DND-41 (cell line): ENCODE results near the gene PPP1R16B.

Experiments used
- ATAC-seq: fragments of 200-7000 bp; cut with Tn5 transposase; 3 replicates; pipeline ENCODE4 v1.9.1; 2021; ENCODE audit warnings: low read depth; ENCODE audit not compliant: insufficient read depth
- DNase-seq: peaks from one replicate; pipeline ENCODE4 v3.0.0-alpha.2; 2020
- H2AFZ ChIP-seq: 2 replicates; pipeline ENCODE4 v1.6.0; 2012; ENCODE audit warnings: low read depth, low read length
- H3K27ac ChIP-seq: 2 replicates; pipeline ENCODE4 v1.5.1; 2012; ENCODE audit warnings: low read length, inconsistent platforms
- H3K27me3 ChIP-seq: fragments of 200-600 bp; sonication (generic); 2 replicates; pipeline ENCODE4 v1.6.0; 2012; ENCODE audit warnings: low read length, mild to moderate bottlenecking, inconsistent platforms; ENCODE audit not compliant: insufficient read depth, poor library complexity
- H3K36me3 ChIP-seq: 2 replicates; pipeline ENCODE4 v1.5.1; 2012; ENCODE audit warnings: low read length, inconsistent platforms; ENCODE audit not compliant: insufficient read depth
- H3K4me1 ChIP-seq: 2 replicates; pipeline ENCODE4 v1.5.1; 2012; ENCODE audit warnings: mild to moderate bottlenecking, low read length; ENCODE audit not compliant: insufficient read depth
- H3K4me2 ChIP-seq: 2 replicates; pipeline ENCODE4 v1.6.0; 2012; ENCODE audit warnings: mild to moderate bottlenecking, moderate library complexity, low read length, inconsistent platforms; ENCODE audit not compliant: insufficient read depth
- H3K4me3 ChIP-seq, 2 experiments: fragments of 200-600 bp in 1 of 2; shearing (Covaris generic) in 1 of 2; 2 replicates each; pipeline ENCODE4 v1.5.1; 2012 to 2016; ENCODE audit warnings: inconsistent platforms in 2 of 2, low read length in 2 of 2, mild to moderate bottlenecking in 2 of 2, low read depth in 1 of 2, moderate library complexity in 1 of 2
- H3K79me2 ChIP-seq: 2 replicates; pipeline ENCODE4 v1.6.0; 2012; ENCODE audit warnings: low read length, inconsistent platforms; ENCODE audit not compliant: insufficient read depth
- H3K9ac ChIP-seq: 2 replicates; pipeline ENCODE4 v1.6.0; 2012; ENCODE audit warnings: low read depth, mild to moderate bottlenecking, inconsistent platforms, low read length, moderate library complexity
- H3K9me3 ChIP-seq: 2 replicates; pipeline ENCODE4 v1.5.1; 2012; ENCODE audit warnings: low read length, moderate library complexity, mild to moderate bottlenecking, inconsistent platforms; ENCODE audit not compliant: insufficient read depth, severe bottlenecking
- H4K20me1 ChIP-seq: 2 replicates; pipeline ENCODE4 v1.6.0; 2012; ENCODE audit warnings: low read length; ENCODE audit not compliant: insufficient read depth
- EZH2 ChIP-seq: IDR thresholded peaks from 3 replicates; pipeline ENCODE4 v1.6.1; 2012; ENCODE audit warnings: borderline replicate concordance, low read depth, mild to moderate bottlenecking, moderate library complexity, low read length, inconsistent platforms; ENCODE audit not compliant: severe bottlenecking
- TF ChIP-seq, protein P1 (sequence below): IDR thresholded peaks from 2 replicates; pipeline ENCODE4 v1.5.1; 2012; ENCODE audit warnings: borderline replicate concordance, low read length, moderate library complexity, mild to moderate bottlenecking; ENCODE audit not compliant: poor library complexity, severe bottlenecking; ENCODE audit errors: extremely low read depth

PPP1R16B gene

DNA sequence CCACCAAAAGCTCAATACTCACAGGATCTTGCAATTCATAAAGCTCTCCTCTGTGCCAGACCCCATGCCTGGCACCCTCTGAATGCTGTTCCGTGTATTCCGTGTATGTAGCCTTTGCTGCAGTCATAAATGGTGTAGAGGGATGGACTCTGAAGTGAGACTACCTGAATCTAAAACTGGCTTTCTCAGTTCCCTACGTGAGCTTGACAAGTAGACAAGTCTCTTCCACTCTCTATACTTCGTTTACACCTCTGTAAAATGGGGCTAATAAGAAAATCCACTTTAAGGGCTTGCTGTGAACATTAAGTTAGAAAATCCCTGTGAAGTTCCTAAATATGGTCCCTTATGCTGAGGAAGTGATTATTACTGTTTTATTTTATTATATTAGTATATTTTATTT lies 31.5 kb downstream of the PPP1R16B start:
- no peak overlapping the region for H3K4me3 ChIP-seq
- H3K4me2 ChIP-seq: no peak overlapping the region
- H3K27ac ChIP-seq: no peak overlapping the region
- H3K36me3 ChIP-seq: no peaks in the 10 kb centered on the region
- TF ChIP-seq, protein P1, sequence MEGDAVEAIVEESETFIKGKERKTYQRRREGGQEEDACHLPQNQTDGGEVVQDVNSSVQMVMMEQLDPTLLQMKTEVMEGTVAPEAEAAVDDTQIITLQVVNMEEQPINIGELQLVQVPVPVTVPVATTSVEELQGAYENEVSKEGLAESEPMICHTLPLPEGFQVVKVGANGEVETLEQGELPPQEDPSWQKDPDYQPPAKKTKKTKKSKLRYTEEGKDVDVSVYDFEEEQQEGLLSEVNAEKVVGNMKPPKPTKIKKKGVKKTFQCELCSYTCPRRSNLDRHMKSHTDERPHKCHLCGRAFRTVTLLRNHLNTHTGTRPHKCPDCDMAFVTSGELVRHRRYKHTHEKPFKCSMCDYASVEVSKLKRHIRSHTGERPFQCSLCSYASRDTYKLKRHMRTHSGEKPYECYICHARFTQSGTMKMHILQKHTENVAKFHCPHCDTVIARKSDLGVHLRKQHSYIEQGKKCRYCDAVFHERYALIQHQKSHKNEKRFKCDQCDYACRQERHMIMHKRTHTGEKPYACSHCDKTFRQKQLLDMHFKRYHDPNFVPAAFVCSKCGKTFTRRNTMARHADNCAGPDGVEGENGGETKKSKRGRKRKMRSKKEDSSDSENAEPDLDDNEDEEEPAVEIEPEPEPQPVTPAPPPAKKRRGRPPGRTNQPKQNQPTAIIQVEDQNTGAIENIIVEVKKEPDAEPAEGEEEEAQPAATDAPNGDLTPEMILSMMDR: no peak
- TF ChIP-seq EZH2: no peak
- H3K9ac ChIP-seq: no peak overlapping the region
- no peaks in the 10 kb centered on the region for H3K79me2 ChIP-seq
- H4K20me1 ChIP-seq: no peaks in the 10 kb centered on the region
- H3K27me3 ChIP-seq: no peaks in the 10 kb centered on the region
- H3K9me3 ChIP-seq: no peaks in the 10 kb centered on the region
- DNase-seq: no peak
- no peak overlapping the region for H2AFZ ChIP-seq
- no peak for ATAC-seq
- peaks cover 7% of the 10 kb centered on the region for H3K4me1 ChIP-seq

DNA sequence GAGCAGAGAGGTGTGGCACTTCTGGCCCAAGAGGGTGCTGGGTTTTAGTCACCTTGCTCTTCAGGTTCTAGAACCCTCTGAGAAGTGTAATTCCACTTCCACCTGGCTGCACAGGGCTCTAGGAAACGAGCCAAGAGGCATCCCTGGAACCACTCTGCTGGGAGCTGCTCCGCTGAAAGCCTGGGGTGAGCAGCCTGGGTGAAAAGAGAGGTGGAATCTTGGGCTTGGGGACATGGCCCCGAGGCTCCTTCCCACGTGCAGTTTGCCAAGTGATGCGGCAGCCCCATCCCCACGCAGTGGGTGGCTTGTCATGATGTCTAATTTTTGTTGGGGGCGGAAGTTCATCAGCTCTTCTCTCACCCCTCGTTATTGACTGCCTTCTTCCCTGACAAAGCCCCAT lies 32.8 kb downstream of the PPP1R16B start:
- Histone ChIP-seq H3K4me3 (no peak overlapping the region), H3K27ac (no peak overlapping the region), H3K4me1 (peaks cover 21% of the 10 kb centered on the region), H3K79me2 (no peaks in the 10 kb centered on the region), H3K36me3 (no peaks in the 10 kb centered on the region), H3K9ac (no peak overlapping the region), H2AFZ (no peak overlapping the region), H3K9me3 (no peaks in the 10 kb centered on the region), H4K20me1 (no peaks in the 10 kb centered on the region), H3K4me2 (no peak overlapping the region), H3K27me3 (no peaks in the 10 kb centered on the region)
- DNase-seq (no peak), ATAC-seq (no peak)
- TF ChIP-seq, protein P1: no peak
- no peak for TF ChIP-seq EZH2

DNA sequence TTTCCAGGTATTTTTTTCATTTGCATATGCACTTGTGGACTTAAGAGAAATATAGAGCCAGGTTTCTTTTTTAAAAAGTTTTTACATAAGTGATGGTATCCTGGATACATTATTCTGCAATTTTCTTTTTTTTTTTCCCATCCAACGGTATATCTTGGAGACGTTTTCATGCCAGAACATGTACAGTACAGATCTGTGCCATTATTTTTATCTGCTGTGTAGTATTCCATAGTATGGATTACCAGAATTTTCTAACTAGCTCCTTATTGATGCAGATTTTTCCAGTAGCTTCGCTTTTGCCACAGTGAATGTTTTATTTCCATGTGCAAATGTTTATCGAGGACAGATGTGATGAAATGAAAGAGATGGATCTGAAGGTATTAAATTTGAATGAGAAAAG lies 34.1 kb downstream of the PPP1R16B start:
- Histone ChIP-seq H2AFZ (no peak overlapping the region), H3K27ac (no peak overlapping the region), H3K4me1 (peaks cover 21% of the 10 kb centered on the region), H3K9me3 (no peaks in the 10 kb centered on the region), H3K9ac (no peak overlapping the region), H3K4me3 (no peak overlapping the region), H4K20me1 (no peaks in the 10 kb centered on the region), H3K36me3 (no peaks in the 10 kb centered on the region), H3K4me2 (no peak overlapping the region), H3K79me2 (no peaks in the 10 kb centered on the region), H3K27me3 (no peaks in the 10 kb centered on the region)
- DNase-seq (no peak), ATAC-seq (no peak)
- TF ChIP-seq, protein P1: no peak
- no peak for TF ChIP-seq EZH2
